C4-2B (cell line): ENCODE measurements around the gene IFITM1.
"Not testable (repeated sequence)": the region's sequence is repeated elsewhere in the genome, so short reads cannot be mapped to it uniquely, and the experiment has no call there.

ENCODE experiments used
- CTCF ChIP-seq: fragments of 450-650 bp; conservative IDR thresholded peaks from 2 replicates; pipeline ENCODE4 v1.5.1; 2017; ENCODE audit warnings: mild to moderate bottlenecking
- ZFX ChIP-seq: fragments of 450-650 bp; IDR thresholded peaks from 2 replicates; pipeline ENCODE4 v1.6.1; 2017

- not testable (repeated sequence) for TF ChIP-seq CTCF, ZFX
Observed at GRCh38 chr11:333616-334263, 19.9 kb downstream of the IFITM1 start.
